LoVo (cell line): Measurements from ENCODE around the gene TXN.
A peak's percentile ranks its signal among the peaks of the same experiment; 100 is the strongest.
"Not testable (repeated sequence)": the region's sequence is repeated elsewhere in the genome, so short reads cannot be mapped to it uniquely, and the experiment has no call there.

Experiments used
- DNase-seq: peaks from one replicate; pipeline ENCODE4 v3.0.0-alpha.2; 2016; ENCODE audit warnings: low spot score

TXN gene

DNA sequence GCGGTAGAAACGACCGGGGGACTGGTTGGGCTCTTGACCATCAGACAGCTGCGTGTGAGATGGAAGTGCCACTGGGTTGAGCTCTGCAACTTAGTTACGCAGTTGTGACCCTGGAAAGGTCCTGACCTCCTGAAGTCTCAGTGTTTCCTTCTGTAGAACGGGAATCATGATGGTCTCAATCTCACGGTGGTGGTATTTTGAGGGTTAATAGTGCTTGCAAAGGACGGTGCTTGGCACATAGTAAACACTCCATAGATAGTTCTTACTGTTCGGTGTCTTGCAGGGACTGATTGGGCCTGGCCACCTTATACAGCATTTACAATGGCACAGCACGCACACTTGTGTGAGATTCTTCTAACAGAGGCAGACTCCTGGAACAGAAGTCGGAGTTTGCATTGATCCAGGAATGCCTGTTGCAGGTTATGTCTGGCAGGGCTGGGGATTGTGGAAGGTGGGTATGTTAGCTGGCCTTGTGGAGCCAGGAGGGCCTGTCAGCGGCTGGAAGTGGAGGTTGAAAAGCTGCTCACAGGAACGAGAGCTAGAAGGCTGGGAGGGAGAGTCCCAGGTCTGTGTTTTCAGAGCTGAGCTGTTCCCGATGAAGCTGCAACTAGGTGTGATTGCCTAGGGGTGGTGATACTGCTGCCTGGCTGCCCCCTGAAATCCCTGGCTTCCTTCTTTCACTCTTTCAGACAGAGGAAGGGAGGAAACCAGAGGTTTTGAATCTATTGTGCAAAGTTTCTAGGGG lies 962 bp upstream of the TXN start:
- DNase-seq: no peak

DNA sequence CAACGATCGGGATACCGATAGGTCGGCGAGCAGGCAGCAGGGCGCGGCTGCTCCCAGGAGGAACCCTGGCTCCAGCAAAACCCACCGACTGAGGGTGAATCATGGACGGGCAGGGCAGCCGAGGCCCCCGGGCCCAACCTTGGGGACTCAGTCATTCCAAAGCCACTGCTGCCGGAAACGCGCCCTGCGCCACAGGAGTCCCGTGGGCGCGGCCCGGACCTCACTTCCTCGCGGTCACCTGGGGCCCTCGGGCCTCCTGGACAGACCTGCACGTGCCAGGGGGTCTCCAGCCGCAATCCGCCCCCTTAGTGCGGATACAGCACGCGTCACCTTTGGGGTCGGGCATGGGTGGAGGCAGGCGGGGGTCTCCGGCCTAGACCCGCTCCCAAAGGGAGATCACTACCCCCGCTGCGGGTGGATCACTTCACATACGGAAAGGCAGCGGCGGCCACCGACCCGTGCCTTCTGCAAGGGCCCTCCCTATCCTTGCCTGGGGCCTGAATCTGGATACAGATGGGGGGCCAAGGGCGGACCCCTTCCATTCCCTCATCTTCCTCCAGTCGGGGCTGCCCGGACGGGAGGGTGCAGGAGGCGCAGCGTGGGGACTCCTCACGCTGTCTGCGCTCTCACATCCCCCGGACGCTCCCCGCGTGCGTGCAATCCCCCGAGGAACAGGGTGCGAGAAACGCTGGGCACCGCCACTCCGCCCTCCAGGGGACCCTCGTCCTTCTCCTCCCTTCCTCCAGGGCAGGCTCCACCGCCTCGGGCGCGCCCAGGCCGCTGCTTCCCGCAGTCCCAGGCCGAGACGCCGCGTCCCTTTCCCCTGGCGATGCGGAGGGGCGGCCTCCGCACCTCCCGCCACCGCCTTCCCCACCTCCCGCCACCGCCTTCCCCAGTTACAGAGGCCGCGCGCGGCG lies 586 bp downstream of the TXN start:
- DNase-seq: peak; percentile 77

DNA sequence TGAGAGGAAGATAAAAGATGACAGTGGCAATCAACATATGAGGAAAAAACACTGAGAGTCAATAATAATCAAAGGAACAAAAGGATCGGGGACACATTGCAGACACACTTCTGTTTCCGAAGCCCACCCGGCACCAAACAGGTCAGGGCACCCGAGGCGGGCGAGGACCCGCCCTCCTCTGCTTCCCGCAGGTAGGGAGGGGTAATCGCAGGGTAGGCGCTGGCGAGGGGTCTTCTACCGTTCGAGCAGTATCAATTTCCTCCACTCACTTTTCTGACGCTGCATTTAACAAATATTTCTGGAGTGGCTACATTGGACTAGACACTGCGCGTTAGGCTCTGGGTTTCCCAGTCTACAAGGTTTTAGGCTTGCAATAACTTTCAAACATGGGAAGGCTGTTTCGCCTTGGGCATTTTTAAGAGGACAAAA lies 1.3 kb downstream of the TXN start:
- no peak for DNase-seq

DNA sequence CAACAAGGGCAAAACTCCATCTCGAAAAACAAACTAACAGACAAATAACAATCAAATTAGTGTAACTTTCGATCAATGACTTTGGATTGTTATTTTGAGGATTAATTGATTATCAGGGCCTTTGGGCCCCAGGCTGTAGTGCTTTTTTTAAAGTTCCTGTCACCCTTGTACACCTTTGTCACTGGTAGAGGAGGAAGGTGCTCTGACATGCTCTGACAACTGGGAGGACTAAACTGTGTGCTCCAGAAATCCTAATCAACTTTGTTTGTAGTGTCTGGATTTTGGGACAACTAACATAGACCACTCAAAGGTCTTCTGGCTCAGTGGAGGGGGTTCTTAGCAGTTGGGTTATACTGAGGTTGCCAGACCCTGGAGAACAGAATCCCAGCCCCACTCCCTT lies 1.8 kb downstream of the TXN start:
- DNase-seq: no peak

GRCh38 chr9:110252509-110253139 lies 3.7 kb downstream of the TXN start:
- DNase-seq: no peak

DNA sequence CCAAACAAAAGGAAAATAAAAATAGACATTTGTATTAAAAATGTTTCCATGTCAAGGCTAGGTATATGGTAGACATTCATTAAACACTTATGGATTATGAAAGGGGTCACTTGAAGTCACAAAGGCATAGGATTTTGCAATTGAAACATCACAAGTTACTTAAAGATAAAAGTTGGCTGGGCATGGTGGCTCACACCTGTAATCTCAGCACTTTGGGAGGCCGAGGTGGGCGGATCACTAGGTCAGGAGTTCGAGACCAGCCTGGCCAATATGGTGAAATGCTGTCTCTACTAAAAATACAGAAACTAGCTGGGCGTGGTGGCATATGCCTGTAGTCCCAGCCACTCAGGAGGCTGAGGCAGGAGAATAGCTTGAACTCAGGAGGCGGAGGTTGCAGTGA lies 4.5 kb downstream of the TXN start:
- DNase-seq: not testable (repeated sequence)

GRCh38 chr9:110251212-110251611 lies 5.1 kb downstream of the TXN start:
- DNase-seq: no peak

- no peak for DNase-seq
These were observed 6.7 kb downstream of the TXN start for GRCh38 chr9:110249603-110250002.

- no peak for DNase-seq
These were observed 7.9 kb downstream of the TXN start for GRCh38 chr9:110248361-110248760.

DNA sequence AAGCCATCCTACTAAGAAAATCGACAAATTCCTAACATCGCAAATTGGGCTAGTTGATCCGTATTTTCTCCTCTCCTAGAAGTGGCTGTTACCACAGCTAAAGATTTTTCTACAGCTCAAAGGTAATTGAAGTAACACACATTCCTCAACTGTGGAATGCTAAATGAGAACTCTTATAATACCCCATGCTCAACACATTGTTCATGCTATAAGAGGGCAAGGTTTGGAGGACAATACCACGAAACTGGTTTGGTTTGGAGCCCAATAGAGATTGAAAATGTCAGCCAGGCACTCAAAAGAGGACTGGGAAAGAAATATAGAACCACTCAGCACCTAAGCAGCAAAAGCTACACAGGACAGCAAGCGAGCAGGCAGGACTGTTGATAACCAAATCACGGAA lies 10.1 kb downstream of the TXN start:
- DNase-seq: no peak

- no peak for DNase-seq
These were observed 11.7 kb downstream of the TXN start for GRCh38 chr9:110244616-110245015.

DNA sequence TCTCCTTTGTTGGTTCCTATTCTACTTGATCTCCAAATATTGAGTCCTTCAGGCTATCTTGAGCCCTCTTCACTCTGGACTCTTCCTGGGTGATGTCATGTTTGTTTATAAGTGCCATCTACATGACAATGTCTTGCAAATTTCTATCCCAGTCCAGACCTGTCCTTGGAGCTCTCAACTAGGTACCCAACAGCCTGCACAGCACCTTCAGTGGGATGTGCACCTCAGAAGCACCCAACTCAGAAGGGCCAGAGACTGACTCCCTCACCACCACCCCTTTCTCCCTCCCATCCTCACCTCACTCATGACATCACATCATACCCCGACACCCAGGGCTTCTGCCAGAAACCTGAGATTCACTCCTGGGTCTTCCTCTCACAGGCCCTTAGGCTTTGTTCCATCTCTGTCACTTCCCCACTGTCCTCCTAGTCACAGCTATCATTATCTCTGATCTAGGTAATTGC lies 14.4 kb downstream of the TXN start:
- DNase-seq: no peak

GRCh38 chr9:110241260-110241857 lies 14.9 kb downstream of the TXN start:
- DNase-seq: no peak

DNA sequence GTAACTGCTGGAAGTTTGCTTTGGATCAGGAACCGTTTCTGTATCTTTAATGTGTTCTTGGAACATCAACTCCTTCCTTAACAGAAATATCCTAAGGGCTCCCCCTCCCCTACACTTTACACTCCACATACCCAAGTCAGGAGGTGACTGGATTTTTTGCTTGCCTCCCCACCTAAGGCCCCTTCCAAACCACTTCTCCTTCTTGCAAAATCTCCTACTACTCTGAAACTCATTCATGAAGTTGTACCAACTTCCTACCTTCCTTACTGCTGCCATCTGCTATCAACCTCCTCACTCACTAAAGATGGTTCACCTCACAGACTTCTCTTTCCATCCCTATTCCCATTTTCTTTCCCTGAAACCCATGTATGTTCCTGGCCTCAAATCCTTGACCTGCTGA lies 16.1 kb downstream of the TXN start:
- DNase-seq: no peak

GRCh38 chr9:110228321-110228720 lies 28.0 kb downstream of the TXN start:
- DNase-seq: no peak

DNA sequence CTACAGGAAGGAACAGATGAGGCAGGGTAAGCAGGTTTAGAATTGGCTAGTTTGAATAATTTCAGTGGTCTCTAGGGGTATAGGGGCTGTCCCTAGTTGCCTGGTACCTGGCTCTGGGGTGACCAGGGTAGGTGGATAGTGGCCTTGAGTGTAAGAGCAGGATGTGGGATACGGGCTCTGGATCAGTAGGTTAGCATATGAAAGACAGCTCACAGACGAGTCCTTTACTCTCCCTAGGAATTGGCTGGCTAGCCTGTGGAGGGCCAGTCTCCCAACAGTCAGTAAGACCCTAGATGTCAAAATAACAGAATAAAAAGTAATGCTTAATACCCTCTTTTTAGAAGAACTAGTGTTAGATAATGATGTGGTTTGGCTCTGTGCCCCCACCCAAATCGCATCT lies 31.7 kb downstream of the TXN start:
- no peak for DNase-seq

- DNase-seq: no peak
These were observed 35.5 kb downstream of the TXN start for GRCh38 chr9:110220809-110221208.

DNA sequence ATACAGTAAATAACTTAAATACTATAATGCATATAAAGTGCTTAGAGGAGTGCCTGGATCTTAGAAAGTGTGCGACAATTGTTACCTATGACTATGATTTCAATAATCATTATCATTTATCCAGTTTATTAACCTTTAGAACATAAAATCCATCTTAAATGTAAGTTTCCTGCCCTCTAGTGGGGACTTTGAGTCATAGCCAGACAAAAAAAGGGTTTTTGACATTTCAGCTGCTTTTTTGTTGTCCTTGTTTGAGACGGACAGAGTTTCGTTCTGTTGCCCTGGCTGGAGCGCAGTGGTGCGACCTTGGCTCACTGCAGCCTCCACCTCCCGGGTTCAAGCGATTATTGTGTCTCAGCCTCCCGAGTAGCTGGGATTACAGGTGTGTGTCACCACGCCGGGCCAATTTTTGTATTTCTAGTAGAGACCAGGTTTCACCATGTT lies 38.6 kb downstream of the TXN start:
- peak; percentile 56 for DNase-seq

DNA sequence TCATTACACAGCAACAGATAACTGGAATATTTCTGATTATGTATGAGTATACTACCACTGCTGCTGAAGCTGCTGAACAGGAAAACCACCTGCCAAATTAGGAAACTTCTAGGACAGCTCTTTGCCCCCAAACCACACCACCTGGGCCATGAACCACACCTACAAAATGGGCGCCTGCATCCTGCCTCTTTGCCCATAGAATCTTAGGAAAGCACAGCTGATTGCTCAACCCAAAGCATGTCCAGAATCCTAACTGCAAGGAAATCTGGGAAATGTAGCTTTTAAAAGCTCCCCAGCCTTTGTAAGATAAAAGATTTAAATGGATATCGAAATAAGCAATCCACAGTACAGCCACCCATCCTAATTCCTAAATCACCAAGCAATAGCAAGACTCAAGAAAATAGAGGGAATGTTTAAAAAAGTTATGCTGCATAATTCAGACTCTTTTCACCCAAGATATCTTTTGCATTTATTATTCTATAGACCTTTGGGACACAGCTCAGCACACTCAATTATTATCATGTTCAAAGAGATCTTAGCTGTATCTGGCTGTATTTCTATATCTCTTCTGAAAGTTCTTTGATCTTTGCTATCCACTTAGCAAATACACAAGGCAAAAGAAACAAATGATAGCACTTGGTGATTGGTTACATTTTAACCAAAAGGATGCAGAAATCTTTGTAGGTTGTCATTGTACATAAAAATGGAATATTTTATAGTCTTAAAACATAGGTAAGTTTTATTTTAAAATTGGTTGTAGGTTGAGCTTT lies 41.5 kb downstream of the TXN start:
- DNase-seq: no peak

GRCh38 chr9:110214090-110214489 lies 42.2 kb downstream of the TXN start:
- DNase-seq: no peak

GRCh38 chr9:110213413-110214044 lies 42.8 kb downstream of the TXN start:
- DNase-seq: no peak
